ENCODE measurements around the gene CREB3L2.
A peak's percentile ranks its signal among the peaks of the same experiment; 100 is the strongest.
"Not testable (repeated sequence)": the region's sequence is repeated elsewhere in the genome, so short reads cannot be mapped to it uniquely, and the experiment has no call there.

CREB3L2 gene

GRCh38 chr7:137974766-137975165 lies 27.1 kb downstream of the CREB3L2 start:
- H3K4me3 ChIP-seq: no peak overlapping the region
- DNase-seq (ENCODE audit: low spot score): no peak
- TF ChIP-seq, protein P1, sequence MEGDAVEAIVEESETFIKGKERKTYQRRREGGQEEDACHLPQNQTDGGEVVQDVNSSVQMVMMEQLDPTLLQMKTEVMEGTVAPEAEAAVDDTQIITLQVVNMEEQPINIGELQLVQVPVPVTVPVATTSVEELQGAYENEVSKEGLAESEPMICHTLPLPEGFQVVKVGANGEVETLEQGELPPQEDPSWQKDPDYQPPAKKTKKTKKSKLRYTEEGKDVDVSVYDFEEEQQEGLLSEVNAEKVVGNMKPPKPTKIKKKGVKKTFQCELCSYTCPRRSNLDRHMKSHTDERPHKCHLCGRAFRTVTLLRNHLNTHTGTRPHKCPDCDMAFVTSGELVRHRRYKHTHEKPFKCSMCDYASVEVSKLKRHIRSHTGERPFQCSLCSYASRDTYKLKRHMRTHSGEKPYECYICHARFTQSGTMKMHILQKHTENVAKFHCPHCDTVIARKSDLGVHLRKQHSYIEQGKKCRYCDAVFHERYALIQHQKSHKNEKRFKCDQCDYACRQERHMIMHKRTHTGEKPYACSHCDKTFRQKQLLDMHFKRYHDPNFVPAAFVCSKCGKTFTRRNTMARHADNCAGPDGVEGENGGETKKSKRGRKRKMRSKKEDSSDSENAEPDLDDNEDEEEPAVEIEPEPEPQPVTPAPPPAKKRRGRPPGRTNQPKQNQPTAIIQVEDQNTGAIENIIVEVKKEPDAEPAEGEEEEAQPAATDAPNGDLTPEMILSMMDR (IDR thresholded peaks at IDR 0.05): no peak
- H3K27ac ChIP-seq: peak overlapping the region; percentile 63 to 90

DNA sequence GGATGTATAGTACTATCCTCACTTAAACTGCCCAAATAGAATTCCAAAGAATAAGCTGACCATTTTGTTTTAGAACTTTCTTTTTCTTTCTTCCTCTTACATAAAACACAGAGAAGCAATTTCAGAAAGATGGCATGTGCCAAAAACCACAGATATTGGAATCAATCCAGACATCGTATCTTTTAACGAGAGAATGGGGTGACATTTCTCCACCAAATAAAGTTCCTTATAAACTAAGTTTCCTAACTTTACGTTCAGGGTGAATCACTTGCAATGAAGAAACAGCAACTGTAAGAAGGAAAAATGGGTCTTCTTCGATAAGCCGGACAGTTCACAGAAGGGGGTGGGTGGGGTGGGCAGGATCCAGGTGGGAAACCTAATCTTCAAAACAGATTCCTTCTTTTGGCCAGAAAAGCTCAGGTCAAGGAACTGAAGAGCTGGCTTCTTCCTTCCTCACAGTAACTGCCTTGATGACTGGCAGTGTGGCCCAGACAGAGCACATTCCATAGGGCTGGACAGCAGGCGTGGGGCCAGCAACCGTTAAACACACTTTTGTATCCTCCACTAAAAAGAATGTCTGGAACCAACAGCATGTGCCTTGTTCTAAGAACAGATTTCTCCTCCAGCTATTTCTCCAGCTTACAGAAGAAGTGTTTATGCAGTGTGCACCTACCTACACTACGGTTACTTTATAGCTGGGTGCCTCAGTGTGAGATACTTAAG lies 31.5 kb downstream of the CREB3L2 start:
- Histone ChIP-seq H3K4me3 (peak overlapping the region; percentile 2), H3K27ac (peak overlapping the region; percentile 71 to 87)
- TF ChIP-seq, protein P1 (IDR thresholded peaks at IDR 0.05): no peak
- DNase-seq (ENCODE audit: low spot score): no peak

DNA sequence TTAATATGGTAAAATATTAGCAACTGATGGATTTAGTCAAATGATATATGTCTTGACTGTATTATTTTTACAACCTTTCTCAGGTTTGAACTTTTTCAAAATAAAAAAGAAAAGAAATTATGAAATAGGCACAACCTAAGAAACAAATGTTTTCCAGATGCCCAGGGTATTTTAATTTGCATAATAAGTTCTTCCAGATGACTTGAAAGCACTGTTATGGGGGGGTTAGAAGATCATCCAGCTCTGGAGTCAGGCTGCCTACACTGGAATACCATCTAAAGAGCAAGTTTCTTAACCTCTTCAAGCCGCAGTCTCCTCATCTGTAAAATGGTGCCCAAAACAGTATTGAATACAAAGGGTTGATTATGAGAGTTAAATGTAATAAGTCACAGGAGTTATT lies 32.1 kb downstream of the CREB3L2 start:
- Histone ChIP-seq H3K27ac (peak overlapping the region; percentile 71 to 87), H3K4me3 (peak overlapping the region; percentile 2)
- TF ChIP-seq, protein P1 (IDR thresholded peaks at IDR 0.05): no peak
- no peak for DNase-seq (ENCODE audit: low spot score)

DNA sequence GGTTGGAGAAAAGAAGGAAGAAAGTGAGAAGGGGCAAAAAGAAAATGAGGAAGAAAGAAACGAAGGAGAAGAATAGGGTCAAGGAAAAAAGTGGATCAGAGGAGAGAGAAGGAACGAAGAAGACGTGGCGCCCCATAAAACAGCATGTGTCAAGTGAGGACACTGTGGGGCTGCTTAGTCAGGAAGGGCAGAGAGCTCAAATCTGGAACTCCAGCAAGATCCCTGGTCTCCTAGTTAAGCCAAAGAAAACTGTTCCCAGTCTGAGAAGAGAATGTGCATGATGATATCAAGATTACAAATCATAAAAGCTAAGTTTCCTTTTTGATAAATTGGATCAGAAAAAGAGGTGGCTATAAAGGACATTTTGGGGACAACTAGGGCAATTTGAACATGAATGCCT lies 33.0 kb downstream of the CREB3L2 start:
- DNase-seq (ENCODE audit: low spot score): no peak
- TF ChIP-seq, protein P1 (IDR thresholded peaks at IDR 0.05): no peak
- peak overlapping the region; percentile 58 to 87 for H3K27ac ChIP-seq
- no peak overlapping the region for H3K4me3 ChIP-seq

- not testable (repeated sequence) for H3K4me3 ChIP-seq; DNase-seq (ENCODE audit: low spot score)
- H3K27ac ChIP-seq: peak overlapping the region; percentile 75 to 87
Observed at GRCh38 chr7:137968339-137968738, 33.5 kb downstream of the CREB3L2 start.

DNA sequence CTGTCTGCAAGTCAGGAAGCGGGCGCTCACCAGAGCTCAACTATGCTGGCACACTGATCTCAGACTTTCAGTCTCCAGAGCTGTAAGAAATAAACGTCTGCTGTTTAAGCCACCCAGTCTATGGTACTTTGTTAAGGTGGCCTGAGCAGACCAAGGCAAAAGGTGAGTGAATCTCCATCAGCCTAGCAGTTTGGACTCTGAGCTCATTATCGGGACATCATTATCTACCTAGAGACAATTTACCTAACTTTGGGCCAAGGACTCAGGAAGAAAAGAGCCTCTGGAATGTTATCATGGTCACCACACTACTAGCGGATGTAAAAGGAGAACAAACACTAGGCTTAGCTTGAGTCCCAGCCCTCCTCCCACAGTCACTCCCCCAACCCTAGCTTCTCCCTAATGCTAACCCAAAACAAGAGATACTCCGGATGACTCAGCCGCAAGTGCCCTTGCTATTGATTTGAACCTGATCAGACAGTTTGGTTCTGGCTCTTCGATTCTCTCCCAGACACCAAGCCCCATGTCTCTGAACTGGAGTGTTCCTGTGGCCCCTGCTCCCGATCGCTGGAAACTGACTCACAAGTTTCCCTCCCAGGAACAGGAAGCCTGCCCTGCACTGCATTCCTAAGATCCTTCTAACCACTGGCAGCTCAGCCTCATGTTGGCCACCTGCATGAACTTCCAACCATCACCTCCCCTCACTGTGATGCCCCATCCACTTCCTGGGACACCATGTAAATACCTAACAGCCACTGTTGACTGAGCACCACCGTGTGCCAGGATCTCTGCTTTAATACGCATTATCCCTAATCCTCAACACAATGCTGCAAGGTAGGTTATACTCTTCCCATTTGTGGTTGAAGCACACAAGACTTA lies 34.5 kb downstream of the CREB3L2 start:
- Histone ChIP-seq H3K27ac (peak overlapping the region; percentile 75 to 87), H3K4me3 (peak overlapping the region; percentile 21)
- TF ChIP-seq, protein P1 (IDR thresholded peaks at IDR 0.05): no peak
- no peak for DNase-seq (ENCODE audit: low spot score)

GRCh38 chr7:137966641-137967142 lies 35.2 kb downstream of the CREB3L2 start:
- TF ChIP-seq, protein P1 (IDR thresholded peaks at IDR 0.05): no peak
- H3K27ac ChIP-seq: peak overlapping the region; percentile 75 to 87
- peak overlapping the region; percentile 21 for H3K4me3 ChIP-seq
- DNase-seq (ENCODE audit: low spot score): no peak
